ENCODE results near the gene BOC. TPM values are rescaled to one million over a fixed set of nuclear protein-coding genes. Genes with fewer than 3 reads are reported as not detected.
"Not testable (repeated sequence)": the region's sequence is repeated elsewhere in the genome, so short reads cannot be mapped to it uniquely, and the experiment has no call there.

Gene BOC
- polyA plus RNA-seq (ENCODE audit: insufficient read length), result 44.4 TPM

DNA sequence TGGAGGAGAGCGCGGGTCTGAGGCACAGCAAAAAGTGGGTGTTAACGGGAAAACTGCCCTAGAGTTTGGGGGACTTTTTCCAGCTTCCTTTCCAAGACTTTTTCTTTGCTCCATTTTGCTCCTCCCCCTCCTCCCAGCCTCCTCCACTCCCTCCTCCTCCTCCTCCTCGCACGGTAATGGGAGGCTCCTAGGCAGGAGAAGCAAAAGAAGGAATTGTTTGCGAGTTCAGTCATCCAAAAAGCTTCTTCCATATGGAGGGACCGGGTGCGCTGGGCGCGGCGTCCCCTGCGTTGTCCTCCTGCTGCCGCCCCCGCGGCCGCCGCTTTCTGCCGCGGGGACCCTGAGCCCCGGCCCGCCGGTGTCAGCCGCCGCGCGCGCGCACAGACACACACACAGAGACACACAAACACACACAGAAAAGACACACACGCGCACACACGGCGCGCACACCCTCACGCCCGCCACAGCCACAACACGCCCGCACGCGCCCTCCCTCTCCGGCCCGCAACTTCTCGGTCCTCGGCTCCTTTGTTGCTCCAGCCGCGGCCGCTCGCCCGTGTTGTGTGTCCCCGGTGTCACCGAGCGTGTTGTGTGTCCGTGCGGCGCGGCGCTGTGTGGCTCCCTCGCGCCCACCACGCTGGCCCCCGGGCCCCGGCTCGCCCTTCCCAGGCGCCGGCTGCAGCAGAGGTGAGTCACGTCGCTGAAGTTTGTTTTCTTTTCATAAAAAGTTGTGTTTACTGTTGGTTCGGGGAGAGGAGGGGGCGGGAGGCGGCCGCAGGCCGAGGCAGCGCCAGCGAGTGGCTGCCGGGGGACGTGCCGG lies at the start of gene BOC:
Gene BOC (plus strand): TSS at position 228 of the 820 bp plus-strand sequence. CDS start 38,246 bp downstream, outside the sequence.
- DNase-seq (ENCODE audit: low read depth), result peak; percentile 80

DNA sequence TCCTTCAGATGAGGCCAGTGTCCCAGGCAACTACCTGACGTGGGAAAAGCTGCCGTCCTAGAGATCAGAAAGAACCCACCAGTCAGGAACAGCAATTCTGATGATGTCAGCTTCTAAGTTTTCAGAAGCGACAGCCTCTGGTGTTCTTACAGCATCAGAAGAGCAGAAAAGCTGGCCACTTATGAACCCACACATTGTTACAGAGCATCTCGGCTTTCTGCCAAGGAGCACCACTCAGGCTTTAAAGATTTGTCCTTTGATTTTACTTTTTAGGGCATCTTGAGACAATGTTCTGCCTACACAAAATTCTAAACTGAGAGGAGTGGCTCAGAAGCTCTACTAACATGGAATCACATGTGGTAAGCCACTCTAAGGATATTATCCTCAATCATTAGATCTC lies 49.7 kb upstream of the BOC start:
- no peak for DNase-seq (ENCODE audit: low read depth)

DNA sequence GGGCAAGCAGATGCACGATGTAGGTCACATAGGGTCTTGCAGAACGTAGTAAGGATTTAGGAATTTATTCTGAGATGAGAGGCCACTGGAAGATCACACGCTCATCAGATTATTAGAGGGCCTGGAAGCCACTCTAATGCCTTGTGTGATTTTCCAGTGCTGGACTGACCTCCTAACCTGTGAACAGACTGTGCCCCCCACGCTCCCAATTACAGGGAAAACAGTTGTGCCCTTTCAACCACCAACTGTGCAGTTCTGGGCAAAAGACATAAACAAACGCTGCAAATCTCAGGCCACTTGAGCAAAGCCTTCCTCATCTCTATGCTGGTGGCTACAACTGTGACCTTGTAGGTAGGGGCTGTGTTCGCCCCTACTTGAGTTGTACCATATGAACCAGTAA lies 48.2 kb upstream of the BOC start:
- DNase-seq (ENCODE audit: low read depth), result no peak

DNA sequence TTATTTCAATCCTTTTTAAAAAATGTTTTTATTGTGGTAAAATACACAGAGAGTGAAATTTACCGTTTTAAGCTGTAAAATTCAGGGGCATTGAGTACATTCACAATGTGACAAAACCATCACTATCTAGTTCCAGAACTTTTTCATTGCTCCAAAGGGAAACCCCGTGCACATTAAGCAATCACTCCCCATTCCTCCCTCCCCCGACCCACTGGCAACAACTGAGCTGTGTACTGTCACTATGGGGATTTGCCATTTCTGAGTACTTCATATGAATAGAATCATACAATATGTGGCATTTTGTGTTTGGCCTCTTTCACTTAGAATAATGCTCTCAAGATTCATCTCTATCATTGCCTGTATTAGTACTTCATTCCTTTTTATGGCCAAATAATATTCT lies 45.5 kb upstream of the BOC start:
- no peak for DNase-seq (ENCODE audit: low read depth)

DNA sequence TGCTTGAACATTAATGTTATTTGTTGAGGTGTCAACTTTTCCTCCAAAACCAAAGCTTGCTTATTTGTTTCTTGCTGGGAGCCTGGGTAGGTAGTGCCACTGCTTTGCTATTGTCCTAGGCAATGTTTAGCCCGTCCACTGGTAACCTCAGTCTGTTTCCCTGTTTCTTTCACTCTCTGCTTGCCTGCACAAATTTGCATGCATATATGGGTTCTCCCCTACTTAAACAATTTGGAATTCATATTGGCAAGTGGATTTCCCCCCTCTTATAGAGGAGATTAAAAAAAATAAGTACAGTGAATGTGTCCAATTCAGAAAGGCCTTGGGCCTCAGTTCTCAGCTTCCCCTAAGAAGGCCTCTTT lies 45.0 kb upstream of the BOC start:
- DNase-seq (ENCODE audit: low read depth), result no peak

- DNase-seq (ENCODE audit: low read depth), result peak; percentile 86
Observed at GRCh38 chr3:113166719-113167492, 44.5 kb upstream of the BOC start.

DNA sequence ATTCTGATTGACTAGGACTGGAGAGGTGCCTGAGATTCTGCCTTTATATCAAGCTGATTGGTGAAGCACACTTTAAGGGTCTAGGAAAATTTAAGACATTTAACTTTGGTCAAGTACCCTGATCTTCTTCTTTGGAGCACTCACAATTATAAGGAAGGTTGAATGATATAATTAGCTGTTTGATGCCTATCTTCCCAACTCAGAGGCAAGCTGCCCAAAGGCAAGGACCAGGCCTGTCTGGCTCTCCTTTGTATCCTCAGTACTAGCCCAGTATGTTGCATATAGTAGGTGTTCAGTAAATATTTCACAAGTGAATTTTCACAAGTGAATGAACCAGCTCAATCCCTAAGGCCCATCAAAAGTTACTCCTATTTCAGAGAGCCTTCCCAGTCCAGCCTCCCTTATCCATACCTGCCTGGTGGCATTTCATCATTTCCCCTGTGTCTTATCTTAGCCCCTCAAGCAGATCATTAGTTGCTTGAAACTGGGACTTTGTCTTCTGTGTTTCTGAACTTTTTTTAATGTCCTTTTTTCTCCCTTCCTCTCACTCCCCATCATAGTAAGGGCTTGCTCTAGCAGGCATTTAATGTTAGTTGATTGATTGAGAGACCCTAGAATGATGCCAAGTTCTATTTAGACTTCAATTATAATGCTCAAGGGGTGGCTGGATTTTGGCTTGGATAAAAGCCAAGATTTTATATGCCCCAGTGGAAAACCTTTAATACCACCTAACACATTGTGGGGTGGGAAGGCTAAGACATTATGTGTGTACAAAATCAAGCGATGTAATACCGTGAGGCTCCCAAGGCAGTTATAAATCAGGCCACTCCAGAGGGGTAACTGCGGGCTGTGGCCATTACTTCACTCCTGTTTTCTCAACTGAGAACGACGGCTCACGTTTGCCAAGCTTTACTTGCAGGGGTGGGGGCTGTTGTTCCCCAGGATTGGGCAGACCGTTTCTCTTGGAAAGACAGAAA lies 43.2 kb upstream of the BOC start:
- DNase-seq (ENCODE audit: low read depth), result no peak

DNA sequence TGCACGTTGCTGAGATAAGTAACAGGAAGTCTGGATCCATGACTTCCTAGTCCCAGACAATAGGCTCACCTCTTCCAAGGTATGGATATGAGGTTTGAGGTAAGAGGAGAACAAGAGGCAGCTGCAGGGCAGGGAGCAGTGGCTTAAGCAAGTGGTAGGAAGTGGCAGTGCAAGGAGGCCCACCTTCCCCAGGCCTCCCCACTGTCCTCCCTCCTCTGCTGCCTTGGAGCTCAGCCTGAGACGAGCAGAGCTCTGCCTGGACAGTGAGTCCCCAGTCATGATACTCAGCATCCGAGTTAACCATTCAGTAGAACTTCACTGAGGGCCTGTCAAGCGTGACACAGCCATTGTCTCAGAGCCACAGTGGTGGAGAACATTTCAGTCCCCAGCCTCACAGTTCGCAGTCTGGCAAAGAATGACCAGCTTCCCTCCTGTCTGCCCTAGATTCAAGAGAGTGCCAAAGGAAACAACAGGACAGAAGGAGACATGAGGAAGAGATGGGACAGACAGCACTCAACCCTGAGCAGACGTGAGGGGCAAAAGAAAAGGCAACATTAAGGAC lies 41.4 kb upstream of the BOC start:
- DNase-seq (ENCODE audit: low read depth), result no peak

- no peak for DNase-seq (ENCODE audit: low read depth)
Observed at GRCh38 chr3:113170771-113171170, 40.6 kb upstream of the BOC start.

DNA sequence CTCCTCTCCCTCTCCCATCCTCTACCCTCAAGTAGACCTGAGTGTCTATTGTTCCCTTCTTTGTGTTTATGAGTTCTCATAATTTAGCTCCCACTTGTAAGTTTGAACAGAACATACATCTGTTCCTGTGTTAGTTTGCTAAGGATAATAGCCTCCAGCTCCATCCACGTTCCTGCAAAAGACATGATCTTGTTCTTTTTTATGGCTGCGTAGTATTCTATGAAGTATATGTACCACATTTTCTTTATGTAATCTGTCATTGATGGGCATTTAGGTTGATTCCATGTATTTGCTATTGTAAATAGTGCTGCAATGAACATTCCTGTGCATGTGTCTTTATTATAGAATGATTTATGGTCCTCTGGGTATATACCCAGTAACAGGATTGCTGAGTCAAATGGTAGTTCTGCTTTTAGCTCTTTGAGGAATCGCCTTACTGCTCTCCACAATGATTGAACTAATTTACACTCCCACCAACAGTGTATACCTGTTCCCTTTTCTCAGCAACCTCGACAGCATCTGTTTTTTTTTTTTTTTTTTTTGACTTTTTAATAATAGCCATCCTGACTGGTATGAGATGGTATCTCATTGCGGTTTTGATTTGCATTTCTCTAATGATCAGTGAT lies 39.6 kb upstream of the BOC start:
- DNase-seq (ENCODE audit: low read depth), result not testable (repeated sequence)

DNA sequence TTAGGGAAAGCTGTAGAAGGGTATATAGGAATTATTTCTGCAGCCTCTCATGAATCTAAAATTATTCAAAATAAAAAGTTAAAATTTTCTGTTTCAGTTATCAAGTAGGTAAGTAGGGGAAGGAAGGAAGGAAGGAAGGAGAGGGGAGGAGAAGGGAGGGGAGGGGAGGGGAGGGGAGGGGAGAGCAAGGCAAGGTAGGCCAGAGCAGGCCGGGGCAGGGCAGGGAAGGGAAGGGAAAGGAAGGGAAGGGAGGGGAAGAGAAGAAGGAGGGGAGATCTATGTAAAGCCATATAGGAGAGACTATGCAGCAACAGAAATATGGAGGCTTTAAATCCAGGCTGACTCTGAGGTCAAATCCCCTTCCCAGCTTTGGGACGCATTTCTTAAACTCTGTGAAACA lies 38.3 kb upstream of the BOC start:
- DNase-seq (ENCODE audit: low read depth), result no peak

GRCh38 chr3:113174304-113174703 lies 37.1 kb upstream of the BOC start:
- no peak for DNase-seq (ENCODE audit: low read depth)

DNA sequence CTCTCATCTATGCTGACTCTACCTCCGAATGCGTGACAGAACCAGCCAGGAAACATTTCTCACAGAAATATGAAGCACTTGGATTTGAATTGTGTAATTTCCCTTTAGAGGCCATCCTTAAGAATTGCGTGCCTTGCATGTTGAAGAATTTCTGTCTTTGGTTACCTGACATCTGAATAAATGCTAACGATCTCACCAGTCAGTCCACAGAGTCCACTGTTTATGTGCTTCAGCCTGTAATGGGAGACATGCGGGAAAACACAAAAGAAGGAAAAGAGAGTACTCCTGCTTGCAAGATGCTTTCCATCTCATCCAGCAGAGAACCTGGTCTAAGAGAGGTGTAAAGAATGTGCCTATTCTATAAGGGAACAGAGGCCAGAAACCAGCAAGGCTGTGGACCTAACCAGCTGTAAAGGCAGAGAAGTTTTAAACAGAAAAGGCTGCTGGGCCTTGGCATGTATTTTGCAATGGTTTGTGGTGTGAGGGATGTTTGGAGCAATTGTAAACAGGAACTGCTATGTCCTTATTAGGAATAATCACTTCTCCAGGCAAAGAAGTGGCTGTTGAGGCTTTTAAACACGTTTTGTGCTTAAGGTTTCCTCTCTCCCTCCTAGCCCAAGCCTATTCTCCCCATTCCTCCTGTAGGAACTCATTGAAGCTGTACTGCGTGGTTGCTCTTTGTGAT lies 36.4 kb upstream of the BOC start:
- no peak for DNase-seq (ENCODE audit: low read depth)

DNA sequence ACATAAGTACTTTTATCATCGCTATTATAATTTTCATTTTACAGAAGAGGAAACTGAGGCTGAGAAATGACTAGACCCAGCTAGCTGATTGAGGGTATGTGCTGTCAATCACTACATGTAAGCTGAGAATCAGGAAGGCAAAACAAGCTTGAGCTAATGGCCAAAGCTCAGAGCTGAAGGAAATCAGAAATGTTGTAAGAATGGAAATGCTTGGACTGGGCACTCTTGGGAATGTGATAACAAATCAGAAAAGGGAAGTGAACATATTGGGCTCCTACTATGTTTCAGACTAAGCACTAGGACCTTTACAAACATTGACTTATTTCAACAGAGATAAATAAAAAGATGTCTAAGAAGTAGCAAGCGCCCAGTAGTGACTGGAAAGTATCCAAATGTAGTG lies 33.8 kb upstream of the BOC start:
- DNase-seq (ENCODE audit: low read depth), result no peak

GRCh38 chr3:113179235-113179824 lies 32.0 kb upstream of the BOC start:
- DNase-seq (ENCODE audit: low read depth), result no peak

- no peak for DNase-seq (ENCODE audit: low read depth)
Observed at GRCh38 chr3:113183748-113184661, 27.4 kb upstream of the BOC start.

DNA sequence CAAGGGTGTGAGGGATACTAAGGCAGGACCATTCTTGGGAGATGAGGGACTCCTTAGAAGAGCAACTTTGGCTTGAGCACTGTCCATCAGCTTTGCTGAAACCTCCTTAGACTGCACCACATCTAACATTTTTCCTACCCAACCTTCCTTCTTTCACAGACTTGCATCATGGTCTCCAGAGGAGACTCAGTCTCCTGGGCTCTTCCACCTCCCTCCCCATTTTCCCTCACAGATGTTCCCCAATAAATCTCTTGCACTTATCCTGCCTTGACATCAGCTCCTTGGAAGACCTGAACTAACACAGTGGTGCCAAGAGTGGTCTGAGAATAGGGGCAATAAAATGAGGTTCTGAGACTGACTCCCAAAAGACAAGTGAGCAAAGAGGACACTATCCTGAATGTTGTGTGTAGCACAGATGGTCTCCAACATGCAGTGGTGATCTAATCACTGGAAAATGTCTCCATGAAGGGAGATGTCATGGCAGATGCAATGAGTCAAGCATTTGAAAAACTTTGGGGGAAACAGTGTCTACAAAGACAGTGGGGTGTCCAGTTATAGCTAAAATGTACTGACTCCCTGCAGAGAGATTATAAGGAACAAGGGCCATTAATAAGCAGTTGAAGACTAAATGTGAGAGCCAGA lies 26.0 kb upstream of the BOC start:
- DNase-seq (ENCODE audit: low read depth), result no peak

GRCh38 chr3:113186566-113186965 lies 24.8 kb upstream of the BOC start:
- no peak for DNase-seq (ENCODE audit: low read depth)

GRCh38 chr3:113193288-113193687 lies 18.1 kb upstream of the BOC start:
- DNase-seq (ENCODE audit: low read depth), result no peak
